Heart left ventricle (tissue), 16 donors: ENCODE data around the gene TAS1R3. TPM values are rescaled to one million over a fixed set of nuclear protein-coding genes. Genes with fewer than 3 reads are reported as not detected.
A peak's percentile ranks its signal among the peaks of the same experiment; 100 is the strongest.

Source experiments
- ATAC-seq, 4 donors: fragments of 200-7000 bp; cut with Tn5 transposase; one replicate each; pipeline ENCODE4 v1.9.1; 2020 to 2022; ENCODE audit warnings: moderate library complexity in 4 of 4, mild to moderate bottlenecking in 3 of 4, moderate number of reproducible peaks in 1 of 4
- DNase-seq, 5 donors: peaks; one replicate each; pipeline ENCODE4 v3.0.0-alpha.2; 2020
- H3K27ac ChIP-seq, 12 donors: fragments of 200-600 bp; sonication (generic) in 4 of 12; one replicate each; pipeline versions ENCODE4 v1.5.0 to v1.8.0; 2016 to 2022; ENCODE audit warnings: mild to moderate bottlenecking in 2 of 12
- H3K27me3 ChIP-seq, 9 donors: fragments of 200-600 bp; sonication (generic) in 2 of 9; one replicate each; pipeline versions ENCODE4 v1.5.1 to v1.8.0; 2016 to 2022; ENCODE audit warnings: mild to moderate bottlenecking in 3 of 9
- H3K36me3 ChIP-seq, 9 donors: fragments of 200-600 bp; sonication (generic) in 2 of 9; one replicate each; pipeline versions ENCODE4 v1.5.0 to v1.8.0; 2018 to 2022; ENCODE audit warnings: mild to moderate bottlenecking in 2 of 9
- H3K4me1 ChIP-seq, 12 donors: fragments of 200-600 bp; sonication (generic) in 4 of 12; one replicate each; pipeline versions ENCODE4 v1.5.0 to v1.8.0; 2016 to 2022; ENCODE audit warnings: mild to moderate bottlenecking in 3 of 12
- H3K4me3 ChIP-seq, 12 donors: fragments of 200-600 bp; sonication (generic) in 4 of 12; one replicate each; pipeline versions ENCODE4 v1.5.0 to v1.8.0; 2017 to 2022; ENCODE audit warnings: mild to moderate bottlenecking in 9 of 12, moderate library complexity in 4 of 12
- H3K9me3 ChIP-seq, 12 donors: fragments of 200-600 bp; sonication (generic) in 4 of 12; one replicate each; pipeline versions ENCODE4 v1.5.0 to v1.8.0; 2016 to 2022; ENCODE audit warnings: mild to moderate bottlenecking in 1 of 12
- CTCF ChIP-seq, 12 donors: fragments of 200-600 bp; sonication (generic) in 4 of 12; IDR thresholded peaks; one replicate each; pipeline versions ENCODE4 v1.5.0 to v1.8.0; 2018 to 2022; ENCODE audit warnings: antibody characterized with exemption in 12 of 12, mild to moderate bottlenecking in 5 of 12
- POLR2A ChIP-seq, 2 donors: fragments of 450-650 bp; IDR thresholded peaks; one replicate each; pipeline ENCODE4 v1.6.1; 2017; ENCODE audit warnings: antibody characterized with exemption in 2 of 2, mild to moderate bottlenecking in 2 of 2, moderate library complexity in 2 of 2
- whole genome bisulfite sequencing, 4 donors: extraction: QIAGEN DNeasy Blood & Tissue Kit in 2 of 4; methylation state at CpG; one replicate each; pipeline versions ENCODE4 v1.1.5 to v1.1.7; 2013 to 2018; 5-methylcytosine and 5-hydroxymethylcytosine counted together
- intact Hi-C, 10 donors: fragments of 100-400 bp; cut with DNase I; formaldehyde crosslinking; loops; one replicate each; pipeline versions ENCODE4 v1.11.1 to v1.14.2; 2022
- polyA plus RNA-seq, 2 donors: library from polyadenylated mRNA; stranded (reverse); fragments of 200-250 nt; gene quantifications; one replicate each; pipeline ENCODE4 v1.2.3, GENCODE V29; 2013
- total RNA-seq, 9 donors: library from RNA; depleted of rRNA in 2 of 9; stranded (reverse); fragments of >200 nt in 2 of 9; fragmentation: NEBNext Ultra II Directional in 3 of 9; extraction: Animal tissue kit (Norgen Biotek cat#: 25700) in 3 of 9; gene quantifications; one replicate each; pipeline versions ENCODE4 v1.1.0 to v1.2.4, GENCODE V29; 2016 to 2023
- donor health status: ischemic (EF 13 %, LVEDD 7.1; RV severe dilation, severe dysfunction).
- donor health status: healthy with polysubstance abuse.
- donor health status: DM: no; HTN: yes; CAD: no.
- donor health status: DM: no; HTN: no; CAD: no.
- donor health status: ischemic (EF 25% LVEDD 6.9; RV normal size, moderate dysfunction).
- donor health status: ischemic (EF 25% LVEDD 5.7; RV mildly dilated, moderate dysfunction).
- donor health status: healthy.
- donor health status: DM: yes; HTN: yes; CAD: no.
- donor health status: ischemic (EF 35%, LVEDD 5.7; RV mildly dilated, moderate dysfunction).
- donor health status: nonischemic (EF 11% LVEDD 7.7; RV severe dilation, severe dysfunction).
- donor health status: DM: yes; HTN: yes; CAD: no.
- donor health status: PGD.
- donor health status: ischemic (EF 29% LVEDD 5.4; RV normal size, mild dysfunction).
- donor health status: nonischemic (EF 23%, LVEDD 6.1; RV moderate dilation, normal function).

TAS1R3 gene
- total and polyA plus RNA-seq, 11 donors = 0.21 to 1.3 (median 0.38) TPM

GRCh38 chr1:1324084-1324523 lies 7.0 kb upstream of the TAS1R3 start:
- TF ChIP-seq CTCF (IDR thresholded peaks at IDR 0.05) = no peak
- no peak for TF ChIP-seq POLR2A (IDR thresholded peaks at IDR 0.05)
- H3K4me3 ChIP-seq = peak overlapping the region; percentile 73 to 100 (median 95)
- DNase-seq = no peak
- peaks cover 7 to 80% (median 43%) of the 10 kb centered on the region in 12 donors for H3K4me1 ChIP-seq
- H3K9me3 ChIP-seq = no peaks in the 10 kb centered on the region
- no peaks in the 10 kb centered on the region for H3K27me3 ChIP-seq
- H3K36me3 ChIP-seq = peaks cover 0 to 44% (median 36%) of the 10 kb centered on the region in 9 donors
- peak overlapping the region; percentile 67 to 98 (median 96) for H3K27ac ChIP-seq
- no peak for ATAC-seq
- 0 to 1% (median 0%) methylated on average over 5 to 41 of the region's 41 CpGs for WGBS, 4 donors
- intact Hi-C loops = loop anchor here in 1 of 10 donors (2.0 kb wide), 1 partner anchor 25 kb away; the partner anchor contains the start of gene DVL1

GRCh38 chr1:1324524-1325287 lies 6.4 kb upstream of the TAS1R3 start, which contains the start of the genes CPTP and INTS11:
CPTP (plus strand) TSS chr1:1324802; CDS start chr1:1326911, 2,109 bp downstream.
INTS11 (minus strand) TSS chr1:1324660; CDS start chr1:1324608, 52 bp downstream.
- peak; percentile 94 to 99 (median 96) for DNase-seq
- WGBS, 4 donors = 0 to 2% (median 1%) methylated on average over 5 to 84 of the region's 84 CpGs
- TF ChIP-seq POLR2A (IDR thresholded peaks at IDR 0.05) = peak; percentile 52 to 81
- no peak for TF ChIP-seq CTCF (IDR thresholded peaks at IDR 0.05)

GRCh38 chr1:1325288-1326074 lies 5.6 kb upstream of the TAS1R3 start:
- 20 to 40% (median 28%) methylated on average over 4 to 16 of the region's 16 CpGs for WGBS, 4 donors
- TF ChIP-seq CTCF (IDR thresholded peaks at IDR 0.05) (no peak), POLR2A (IDR thresholded peaks at IDR 0.05) (no peak)
- Histone ChIP-seq H3K4me3 (peak overlapping the region; percentile 73 to 100 (median 95)), H3K27me3 (no peaks in the 10 kb centered on the region), H3K27ac (peak overlapping the region; percentile 88 to 98 (median 96)), H3K4me1 (peaks cover 7 to 81% (median 44%) of the 10 kb centered on the region in 12 donors), H3K36me3 (peaks cover 0 to 30% (median 25%) of the 10 kb centered on the region in 9 donors), H3K9me3 (no peaks in the 10 kb centered on the region)
- DNase-seq (peak in 4 of 5 donors; percentile 67 to 88 (median 80)), ATAC-seq (peak in 2 of 4 donors; percentile 47 to 75)
- intact Hi-C loops = loop anchor here in 1 of 10 donors (2.0 kb wide), 1 partner anchor 23 kb away; the partner anchor contains the start of gene DVL1

More at GRCh38 chr1:1324524-1325287, 6.4 kb upstream of the TAS1R3 start, which contains the start of the genes CPTP and INTS11:
- Histone ChIP-seq H3K4me3 (peak within 1 kb of the TSS; percentile 73 to 100 (median 95)), H3K36me3 (peaks cover 0 to 38% (median 33%) of the 10 kb centered on the region in 9 donors), H3K27ac (peak within 1 kb of the TSS; percentile 88 to 98 (median 96)), H3K9me3 (no peaks in the 10 kb centered on the region), H3K4me1 (peaks cover 7 to 80% (median 43%) of the 10 kb centered on the region in 12 donors), H3K27me3 (no peaks in the 10 kb centered on the region)
- intact Hi-C loops = loop anchor here in 1 of 10 donors (2.0 kb wide), 1 partner anchor 24 kb away; the partner anchor contains the start of gene DVL1
- ATAC-seq = peak; percentile 55 to 81 (median 80)
